Loucy (cell line): ENCODE data around the gene SOCS4.
"Not testable (repeated sequence)": the region's sequence is repeated elsewhere in the genome, so short reads cannot be mapped to it uniquely, and the experiment has no call there.

Source experiments
- EZH2phosphoT487 ChIP-seq: fragments of 200-600 bp; IDR thresholded peaks from 2 replicates; pipeline ENCODE4 v1.6.1; 2018; ENCODE audit warnings: antibody characterized with exemption, mild to moderate bottlenecking, moderate library complexity, borderline replicate concordance
- TF ChIP-seq, protein P1 (sequence below): fragments of 200-600 bp; sonication (generic); conservative IDR thresholded peaks from 2 replicates; pipeline ENCODE4 v1.5.1; 2014; ENCODE audit warnings: mild to moderate bottlenecking, antibody characterized with exemption, low read length

- TF ChIP-seq, protein P1, sequence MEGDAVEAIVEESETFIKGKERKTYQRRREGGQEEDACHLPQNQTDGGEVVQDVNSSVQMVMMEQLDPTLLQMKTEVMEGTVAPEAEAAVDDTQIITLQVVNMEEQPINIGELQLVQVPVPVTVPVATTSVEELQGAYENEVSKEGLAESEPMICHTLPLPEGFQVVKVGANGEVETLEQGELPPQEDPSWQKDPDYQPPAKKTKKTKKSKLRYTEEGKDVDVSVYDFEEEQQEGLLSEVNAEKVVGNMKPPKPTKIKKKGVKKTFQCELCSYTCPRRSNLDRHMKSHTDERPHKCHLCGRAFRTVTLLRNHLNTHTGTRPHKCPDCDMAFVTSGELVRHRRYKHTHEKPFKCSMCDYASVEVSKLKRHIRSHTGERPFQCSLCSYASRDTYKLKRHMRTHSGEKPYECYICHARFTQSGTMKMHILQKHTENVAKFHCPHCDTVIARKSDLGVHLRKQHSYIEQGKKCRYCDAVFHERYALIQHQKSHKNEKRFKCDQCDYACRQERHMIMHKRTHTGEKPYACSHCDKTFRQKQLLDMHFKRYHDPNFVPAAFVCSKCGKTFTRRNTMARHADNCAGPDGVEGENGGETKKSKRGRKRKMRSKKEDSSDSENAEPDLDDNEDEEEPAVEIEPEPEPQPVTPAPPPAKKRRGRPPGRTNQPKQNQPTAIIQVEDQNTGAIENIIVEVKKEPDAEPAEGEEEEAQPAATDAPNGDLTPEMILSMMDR, result not testable (repeated sequence)
- TF ChIP-seq EZH2phosphoT487, result not testable (repeated sequence)
These were observed 11.0 kb downstream of the SOCS4 start for GRCh38 chr14:55037995-55038394.
